Naive thymus-derived CD8-positive, alpha-beta T cell (primary cell): Measurements from ENCODE around the gene NUCB1. TPM values are rescaled to one million over a fixed set of nuclear protein-coding genes. Genes with fewer than 3 reads are reported as not detected.

Source experiments
- ATAC-seq, 2 donors: fragments of 150-1000 bp; cut with Tn5 transposase in 1 of 2; sonication (Bioruptor Pico), chemical (Tn5 transposase) in 1 of 2; 1 replicate in 1 of 2; 2 replicates in 1 of 2; pipeline ENCODE4 v1.10.0; 2021; ENCODE audit warnings: mild to moderate bottlenecking in 2 of 2, moderate library complexity in 2 of 2
- POLR2A ChIA-PET: fragments of 350-600 bp; sonication (Branson Sonifier 250); formaldehyde crosslinking; loops from one replicate; lab custom pipeline; 2021; ENCODE audit warnings: antibody characterized with exemption; lab: Charles Lee
- DNase-seq, 10 donors: peaks; one replicate each; pipeline versions ENCODE4 v3.0.0 to v3.0.0-alpha.2; 2020 to 2022
- H3K27ac Mint-ChIP-seq, 10 donors: one replicate each; pipeline ENCODE4 v1.8.0; 2020 to 2022; ENCODE audit warnings: mild to moderate bottlenecking in 10 of 10, mixed read lengths in 10 of 10, moderate library complexity in 4 of 10, inconsistent platforms in 1 of 10
- H3K27me3 Mint-ChIP-seq, 5 donors: one replicate each; pipeline ENCODE4 v1.8.0; 2021 to 2022; ENCODE audit warnings: mixed read lengths in 5 of 5
- H3K36me3 Mint-ChIP-seq, 3 donors: one replicate each; pipeline ENCODE4 v1.8.0; 2020 to 2022; ENCODE audit warnings: mixed read lengths in 3 of 3, mild to moderate bottlenecking in 2 of 3, inconsistent platforms in 1 of 3
- H3K4me1 Mint-ChIP-seq, 4 donors: one replicate each; pipeline ENCODE4 v1.8.0; 2021 to 2022; ENCODE audit warnings: mixed read lengths in 4 of 4
- H3K4me3 Mint-ChIP-seq, 10 donors: one replicate each; pipeline ENCODE4 v1.8.0; 2020 to 2022; ENCODE audit warnings: mild to moderate bottlenecking in 10 of 10, mixed read lengths in 10 of 10, moderate library complexity in 6 of 10, inconsistent platforms in 1 of 10
- H3K9me3 Mint-ChIP-seq, 9 donors: one replicate each; pipeline ENCODE4 v1.8.0; 2020 to 2022; ENCODE audit warnings: mixed read lengths in 9 of 9, mild to moderate bottlenecking in 3 of 9, inconsistent platforms in 1 of 9, moderate library complexity in 1 of 9
- polyA plus RNA-seq, 3 donors: library from polyadenylated mRNA; unstranded; fragments of 300-500 nt; fragmentation: Illumina TruSeq; gene quantifications; one replicate each; pipeline ENCODE4 v1.2.3, GENCODE V29; 2021
- total RNA-seq, 8 experiments: library from RNA in 2 of 8; stranded (reverse) in 2 of 8; gene quantifications; one replicate each; pipeline ENCODE4 v1.2.3 and lab custom pipeline; 2021 to 2026

The NUCB1 gene
- total and polyA plus RNA-seq, 5 experiments from 2014 or later = 48.6 to 119 (median 106) TPM

DNA sequence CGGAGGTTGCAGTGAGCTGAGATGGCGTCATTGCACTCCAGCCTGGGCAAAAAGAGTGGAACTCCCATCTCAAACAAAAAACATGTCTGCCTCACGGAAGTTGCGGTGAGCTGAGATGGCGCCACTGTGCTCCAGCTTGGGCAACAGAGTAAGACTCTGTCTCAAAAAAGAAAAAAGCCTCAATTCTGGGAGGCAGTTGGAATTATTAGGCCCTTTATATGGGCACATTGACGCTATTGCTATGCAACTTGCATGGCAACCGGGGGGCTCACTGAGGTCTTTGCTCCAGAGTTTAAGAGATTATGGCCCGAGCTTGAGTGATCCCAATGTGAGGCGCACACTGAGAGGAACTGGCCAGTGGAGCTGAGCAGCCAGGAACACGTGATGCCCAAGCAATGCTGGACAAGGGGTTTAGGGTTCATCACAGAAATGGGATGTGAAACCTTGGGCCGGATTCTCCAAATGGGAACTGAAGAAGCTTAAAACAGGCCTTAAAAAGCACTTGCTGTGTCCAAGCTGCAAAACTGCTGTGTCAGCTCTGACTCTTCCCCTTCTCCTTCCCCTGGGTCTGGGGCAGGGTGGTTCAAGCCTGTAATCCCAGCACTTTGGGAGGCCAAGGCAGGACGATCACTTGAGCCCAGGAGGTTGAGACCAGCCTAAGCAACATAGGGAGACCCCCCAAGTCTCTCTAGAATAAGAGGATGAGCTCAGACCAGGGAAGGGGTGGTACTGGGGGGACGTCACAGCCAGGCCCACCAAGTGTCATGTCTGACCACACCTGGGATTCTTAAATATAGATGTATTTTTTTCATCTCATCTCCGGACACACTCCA is 67.5 kb downstream of the NUCB1 start:
- Mint-ChIP-seq H3K36me3 (peaks cover 0 to 39% (median 16%) of the 10 kb centered on the region in 3 donors), H3K4me3 (peak overlapping the region in 6 of 10 donors; percentile 94 to 100 (median 98)), H3K27me3 (no peaks in the 10 kb centered on the region), H3K4me1 (peaks cover 25 to 59% (median 53%) of the 10 kb centered on the region in 4 donors), H3K9me3 (no peaks in the 10 kb centered on the region), H3K27ac (peak overlapping the region in 5 of 10 donors; percentile 14 to 97 (median 29))
- no peak for ATAC-seq
- DNase-seq = no peak
- POLR2A ChIA-PET = interaction anchor here (0.6 to 5.3 kb wide), 8 partner anchors 9 to 240 kb away, joined by 3 to 53 read pairs (median 6); partner anchors contain the start of genes GYS1, NUCB1, PPP1R15A and RUVBL2

DNA sequence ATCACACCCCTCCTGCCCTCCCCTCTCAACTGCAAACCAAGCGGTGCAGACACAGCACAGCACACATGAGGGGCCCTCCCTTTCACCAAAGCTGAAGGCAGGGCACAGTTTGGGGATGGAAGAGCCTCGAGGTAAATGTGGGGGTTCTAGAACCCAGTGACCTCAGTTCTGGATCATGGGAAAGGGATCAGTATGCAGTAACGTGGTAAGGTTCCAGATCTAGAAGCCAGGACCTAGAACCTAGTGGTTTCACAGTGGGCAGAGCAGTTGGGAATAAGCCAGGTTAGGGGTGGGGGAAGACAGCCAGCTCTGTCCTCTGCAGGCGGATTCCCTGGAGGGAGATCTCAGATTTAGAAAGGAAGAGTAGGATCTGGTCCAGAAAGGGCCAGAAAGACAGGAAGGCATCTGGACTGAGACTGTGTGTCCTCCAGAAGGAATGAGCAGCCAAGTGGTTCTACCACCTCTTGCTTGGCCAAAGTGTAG is 68.1 kb downstream of the NUCB1 start:
- ATAC-seq = no peak
- no peak for DNase-seq
- POLR2A ChIA-PET = interaction anchor here (0.9 to 5.3 kb wide), 4 partner anchors 25 to 96 kb away, joined by 4 to 53 read pairs (median 6); partner anchors contain the start of genes GYS1, PPP1R15A and RUVBL2
- Mint-ChIP-seq H3K36me3 (peaks cover 0 to 46% (median 19%) of the 10 kb centered on the region in 3 donors), H3K27ac (peak overlapping the region in 2 of 10 donors; percentile 14 to 56), H3K4me3 (peak overlapping the region in 1 of 10 donors; percentile 34), H3K9me3 (no peaks in the 10 kb centered on the region), H3K27me3 (no peaks in the 10 kb centered on the region), H3K4me1 (peaks cover 20 to 56% (median 48%) of the 10 kb centered on the region in 4 donors)

DNA sequence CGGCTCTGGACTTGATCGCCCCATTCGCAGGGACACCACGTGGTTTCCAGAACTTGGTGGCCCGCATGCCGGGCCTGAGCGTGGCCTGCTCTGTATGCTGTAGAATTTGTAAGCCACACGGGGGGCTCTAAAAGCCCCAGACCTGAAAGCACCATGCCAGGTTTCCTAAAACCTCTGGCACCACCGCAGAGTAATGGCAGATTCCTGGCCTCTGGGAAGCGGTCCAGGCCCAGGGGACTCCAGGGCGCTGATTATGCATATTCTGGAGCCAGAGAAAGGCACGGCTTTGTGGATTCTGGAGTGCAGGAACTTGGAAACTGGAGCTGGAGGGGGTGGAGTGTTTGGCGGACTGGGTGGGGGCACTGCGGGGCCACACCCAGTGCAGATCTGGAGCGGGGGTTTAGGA is 68.7 kb downstream of the NUCB1 start:
- Mint-ChIP-seq H3K27me3 (no peaks in the 10 kb centered on the region), H3K36me3 (peaks cover 0 to 46% (median 19%) of the 10 kb centered on the region in 3 donors), H3K9me3 (no peaks in the 10 kb centered on the region), H3K4me1 (peaks cover 16 to 50% (median 42%) of the 10 kb centered on the region in 4 donors), H3K4me3 (no peak overlapping the region), H3K27ac (peak overlapping the region in 1 of 10 donors; percentile 2)
- ATAC-seq (no peak), DNase-seq (no peak)
- POLR2A ChIA-PET = interaction anchor here (0.6 kb wide), 1 partner anchor 90 kb away, joined by 4 read pairs; no protein-coding TSS in a partner anchor

DNA sequence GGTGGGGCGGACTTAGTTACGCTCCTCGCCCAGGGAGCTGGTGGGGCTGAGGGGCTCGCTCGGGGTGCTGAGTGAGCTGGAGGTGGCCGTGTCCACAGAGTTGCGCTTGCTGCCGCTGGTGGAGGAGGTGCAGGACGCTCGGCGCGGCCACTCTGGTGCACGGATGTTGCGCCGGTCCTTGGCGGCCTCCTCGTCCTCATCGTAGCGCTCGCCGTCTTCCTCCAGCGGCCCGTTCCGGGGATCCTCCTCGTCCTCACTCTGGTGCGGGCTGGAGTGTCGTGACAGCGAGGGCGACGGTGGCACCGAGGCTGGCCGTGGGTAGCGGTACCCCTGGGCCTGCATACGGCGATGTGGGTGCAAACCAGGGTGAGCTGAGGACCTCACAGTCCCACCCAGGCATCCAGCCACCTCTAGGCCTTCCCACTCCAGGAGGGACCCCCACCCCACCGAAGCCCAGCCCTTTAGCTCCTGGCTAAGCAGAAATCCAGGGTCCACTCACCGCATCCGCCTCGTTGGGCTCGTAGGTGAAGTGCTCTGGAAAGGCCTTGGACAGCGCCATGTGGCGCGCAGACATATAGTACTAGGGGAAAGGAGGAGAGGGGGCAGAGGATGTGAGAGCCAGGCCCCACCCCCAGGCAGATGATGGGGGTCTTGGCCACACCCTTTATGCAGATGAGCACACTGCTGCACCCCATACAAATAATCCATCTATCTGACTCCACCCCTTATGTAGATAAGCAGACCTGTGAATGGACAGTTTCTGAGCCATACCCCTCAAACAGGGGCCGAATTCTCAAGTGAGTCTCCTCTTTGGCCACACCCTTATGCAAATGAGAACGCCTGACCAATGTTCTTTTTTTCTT is 69.4 kb downstream of the NUCB1 start:
- peaks cover 0 to 48% (median 19%) of the 10 kb centered on the region in 3 donors for H3K36me3 Mint-ChIP-seq
- POLR2A ChIA-PET = interaction anchor here (0.6 to 1.7 kb wide), 6 partner anchors 8 to 181 kb away, joined by 3 to 8 read pairs (median 4); partner anchors contain the start of genes GYS1 and RUVBL2
- H3K27me3 Mint-ChIP-seq = no peaks in the 10 kb centered on the region
- H3K4me1 Mint-ChIP-seq = peaks cover 10 to 43% (median 35%) of the 10 kb centered on the region in 4 donors
- H3K9me3 Mint-ChIP-seq = no peaks in the 10 kb centered on the region
- ATAC-seq (no peak), DNase-seq (no peak)
- H3K27ac Mint-ChIP-seq = no peak overlapping the region
- no peak overlapping the region for H3K4me3 Mint-ChIP-seq

DNA sequence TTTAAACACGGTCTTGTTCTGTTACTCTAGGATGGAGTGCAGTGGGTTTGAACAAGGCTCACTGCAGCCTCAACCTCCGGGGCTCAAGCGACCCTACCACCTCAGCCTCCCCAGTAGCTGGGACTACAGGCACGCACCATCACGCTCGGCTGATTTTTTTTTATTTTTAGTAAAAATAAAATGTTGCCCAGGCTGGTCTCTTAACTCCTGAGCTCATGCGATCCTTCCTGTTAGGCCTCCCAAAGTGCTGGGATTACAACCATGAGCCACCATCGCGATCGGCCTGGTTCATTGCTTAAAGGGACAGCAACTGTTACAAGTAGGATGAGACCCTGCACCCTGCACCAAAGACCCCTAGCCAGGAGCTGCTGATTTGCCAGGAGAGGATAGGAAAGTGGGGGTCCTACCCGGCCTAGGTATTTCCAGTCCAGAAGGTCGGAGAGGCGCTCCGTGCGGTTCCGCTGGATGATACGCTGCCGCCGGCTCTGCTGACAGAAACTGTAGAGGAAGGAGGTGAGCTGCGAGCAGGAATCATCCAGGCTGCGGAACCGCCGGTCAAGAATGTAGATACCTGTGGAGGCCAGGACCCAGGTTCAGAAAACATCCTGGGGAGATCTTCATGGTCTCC is 70.1 kb downstream of the NUCB1 start:
- DNase-seq (no peak), ATAC-seq (no peak)
- Mint-ChIP-seq H3K36me3 (peaks cover 0 to 48% (median 19%) of the 10 kb centered on the region in 3 donors), H3K9me3 (no peaks in the 10 kb centered on the region), H3K4me3 (no peak overlapping the region), H3K4me1 (peaks cover 7 to 35% (median 30%) of the 10 kb centered on the region in 4 donors), H3K27ac (no peak overlapping the region), H3K27me3 (no peaks in the 10 kb centered on the region)
- POLR2A ChIA-PET = interaction anchor here (0.6 to 1.7 kb wide), 10 partner anchors 9 to 182 kb away, joined by 3 to 9 read pairs (median 4); partner anchors contain the start of genes GYS1, PPP1R15A and RUVBL2

DNA sequence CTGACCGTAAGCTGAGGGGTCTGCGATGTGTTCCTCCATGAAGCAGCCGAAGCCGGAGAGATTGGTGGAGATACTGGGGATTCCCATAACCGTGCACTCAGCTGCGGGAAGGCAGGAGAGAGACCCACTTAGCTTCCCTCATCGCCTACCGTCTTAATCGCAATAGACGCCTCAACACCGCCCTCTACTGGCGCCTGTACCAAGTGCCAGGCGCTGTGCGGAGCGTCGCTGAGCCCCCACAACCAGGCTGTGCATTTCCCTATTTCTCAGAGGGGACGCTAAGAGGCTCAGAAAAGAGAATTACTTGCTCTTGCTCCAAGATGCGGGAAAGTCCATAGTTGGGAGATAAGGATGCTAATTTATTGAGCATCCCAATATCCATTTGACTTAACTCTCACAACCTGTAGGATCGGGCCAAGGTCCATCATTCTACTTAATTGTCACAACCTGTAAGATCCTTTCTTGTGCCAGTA is 70.8 kb downstream of the NUCB1 start:
- peak overlapping the region in 1 of 10 donors; percentile 60 for H3K27ac Mint-ChIP-seq
- no peak overlapping the region for H3K4me3 Mint-ChIP-seq
- no peaks in the 10 kb centered on the region for H3K9me3 Mint-ChIP-seq
- peaks cover 0 to 46% (median 17%) of the 10 kb centered on the region in 3 donors for H3K36me3 Mint-ChIP-seq
- ATAC-seq (peak; percentile 88 to 96), DNase-seq (peak; percentile 65 to 88 (median 80))
- POLR2A ChIA-PET = interaction anchor here (0.6 to 1.7 kb wide), 8 partner anchors 9 to 183 kb away, joined by 3 to 9 read pairs (median 4); partner anchors contain the start of gene PPP1R15A
- no peaks in the 10 kb centered on the region for H3K27me3 Mint-ChIP-seq
- H3K4me1 Mint-ChIP-seq = peaks cover 2 to 29% (median 24%) of the 10 kb centered on the region in 4 donors

Other genes with a start within 250 kb of the NUCB1 start
- 1 to 10 TPM; 1.7 to 2.9 TPM for gene NTN5, start 227.3 kb upstream of the NUCB1 start, total RNA-seq
- gene NTN5, start 227.3 kb upstream of the NUCB1 start, polyA plus RNA-seq = under 1 TPM in 2 of 3 donors, not detected in 1; 0.17 to 0.25 TPM
- not detected for gene FUT2, start 204.3 kb upstream of the NUCB1 start, total RNA-seq
- gene FUT2, start 204.3 kb upstream of the NUCB1 start, polyA plus RNA-seq = 1 to 10 TPM in 1 of 3 donors, under 1 TPM in 2; 0.17 to 1.8 (median 0.17) TPM
- gene MAMSTR, start 180.6 kb upstream of the NUCB1 start, total RNA-seq = 1 to 10 TPM; 2.1 to 2.4 TPM
- under 1 TPM; 0.28 to 0.77 (median 0.49) TPM for gene MAMSTR, start 180.6 kb upstream of the NUCB1 start, polyA plus RNA-seq
- under 1 TPM in 1 of 2 experiments, not detected in 1; 0.25 TPM for gene RASIP1, start 159.7 kb upstream of the NUCB1 start, total RNA-seq
- gene RASIP1, start 159.7 kb upstream of the NUCB1 start, polyA plus RNA-seq = under 1 TPM in 2 of 3 donors, not detected in 1; 0.10 to 0.26 TPM
- not detected for gene IZUMO1, start 153.4 kb upstream of the NUCB1 start, total RNA-seq
- not detected for gene IZUMO1, start 153.4 kb upstream of the NUCB1 start, polyA plus RNA-seq
- not detected for gene FUT1, start 147.7 kb upstream of the NUCB1 start, total RNA-seq
- gene FUT1, start 147.7 kb upstream of the NUCB1 start, polyA plus RNA-seq = not detected
- not detected for gene FGF21, start 144.8 kb upstream of the NUCB1 start, total RNA-seq
- gene FGF21, start 144.8 kb upstream of the NUCB1 start, polyA plus RNA-seq = not detected
- 10 to 100 TPM; 24.3 to 27.2 TPM for gene BCAT2, start 89.3 kb upstream of the NUCB1 start, total RNA-seq
- 10 to 100 TPM; 18.9 to 26.0 (median 21.9) TPM for gene BCAT2, start 89.3 kb upstream of the NUCB1 start, polyA plus RNA-seq
- gene HSD17B14, start 63.8 kb upstream of the NUCB1 start, total RNA-seq = 1 to 10 TPM in 1 of 2 experiments, under 1 TPM in 1; 0.62 to 1.1 TPM
- gene HSD17B14, start 63.8 kb upstream of the NUCB1 start, polyA plus RNA-seq = 1 to 10 TPM in 1 of 3 donors, under 1 TPM in 1, not detected in 1; 0.83 to 1.7 TPM
- 1 to 10 TPM; 4.1 to 6.6 TPM for gene PLEKHA4, start 31.7 kb upstream of the NUCB1 start, total RNA-seq
- 1 to 10 TPM; 7.4 to 8.5 (median 8.1) TPM for gene PLEKHA4, start 31.7 kb upstream of the NUCB1 start, polyA plus RNA-seq
- 10 to 100 TPM; 56.9 to 59.9 TPM for gene PPP1R15A, start 27.9 kb upstream of the NUCB1 start, total RNA-seq
- 10 to 100 TPM; 17.2 to 47.3 (median 43.1) TPM for gene PPP1R15A, start 27.9 kb upstream of the NUCB1 start, polyA plus RNA-seq
- not detected for gene TULP2, start 1.6 kb upstream of the NUCB1 start, total RNA-seq
- under 1 TPM in 1 of 3 donors, not detected in 2; 0.08 TPM for gene TULP2, start 1.6 kb upstream of the NUCB1 start, polyA plus RNA-seq
- 1 to 10 TPM; 1.8 to 2.3 TPM for gene DHDH, start 33.4 kb downstream of the NUCB1 start, total RNA-seq
- gene DHDH, start 33.4 kb downstream of the NUCB1 start, polyA plus RNA-seq = 1 to 10 TPM in 2 of 3 donors, under 1 TPM in 1; 0.67 to 2.4 (median 2.0) TPM
- 100 to 1,000 TPM; 170 to 181 TPM for gene BAX, start 54.6 kb downstream of the NUCB1 start, total RNA-seq
- gene BAX, start 54.6 kb downstream of the NUCB1 start, polyA plus RNA-seq = 10 to 100 TPM; 58.5 to 97.1 (median 83.1) TPM
- 1,000 to 10,000 TPM; 1,370 to 1,435 TPM for gene FTL, start 65.0 kb downstream of the NUCB1 start, total RNA-seq
- gene FTL, start 65.0 kb downstream of the NUCB1 start, polyA plus RNA-seq = 1,000 to 10,000 TPM; 4,833 to 4,899 (median 4,886) TPM
- gene GYS1, start 93.0 kb downstream of the NUCB1 start, total RNA-seq = 10 to 100 TPM; 45.9 to 47.9 TPM
- 10 to 100 TPM; 17.9 to 31.0 (median 22.3) TPM for gene GYS1, start 93.0 kb downstream of the NUCB1 start, polyA plus RNA-seq
- gene RUVBL2, start 93.6 kb downstream of the NUCB1 start, total RNA-seq = 10 to 100 TPM; 30.4 to 32.0 TPM
- gene RUVBL2, start 93.6 kb downstream of the NUCB1 start, polyA plus RNA-seq = 10 to 100 TPM; 47.5 to 66.1 (median 62.0) TPM
- gene LHB, start 116.8 kb downstream of the NUCB1 start, total RNA-seq = not detected
- gene LHB, start 116.8 kb downstream of the NUCB1 start, polyA plus RNA-seq = not detected
- gene CGB3, start 124.0 kb downstream of the NUCB1 start, total RNA-seq = not detected
- not detected for gene CGB3, start 124.0 kb downstream of the NUCB1 start, polyA plus RNA-seq
- gene CGB2, start 131.6 kb downstream of the NUCB1 start, total RNA-seq = not detected
- gene CGB2, start 131.6 kb downstream of the NUCB1 start, polyA plus RNA-seq = not detected
- not detected for gene CGB1, start 136.6 kb downstream of the NUCB1 start, total RNA-seq
- not detected for gene CGB1, start 136.6 kb downstream of the NUCB1 start, polyA plus RNA-seq
- not detected for gene CGB5, start 143.5 kb downstream of the NUCB1 start, total RNA-seq
- gene CGB5, start 143.5 kb downstream of the NUCB1 start, polyA plus RNA-seq = not detected
- gene CGB8, start 148.8 kb downstream of the NUCB1 start, total RNA-seq = not detected
- gene CGB8, start 148.8 kb downstream of the NUCB1 start, polyA plus RNA-seq = not detected
- gene CGB7, start 157.4 kb downstream of the NUCB1 start, total RNA-seq = not detected
- gene CGB7, start 157.4 kb downstream of the NUCB1 start, polyA plus RNA-seq = not detected
- gene NTF4, start 164.5 kb downstream of the NUCB1 start, total RNA-seq = not detected
- gene NTF4, start 164.5 kb downstream of the NUCB1 start, polyA plus RNA-seq = not detected
- gene KCNA7, start 172.4 kb downstream of the NUCB1 start, total RNA-seq = not detected
- not detected for gene KCNA7, start 172.4 kb downstream of the NUCB1 start, polyA plus RNA-seq
- gene SNRNP70, start 185.1 kb downstream of the NUCB1 start, total RNA-seq = 100 to 1,000 TPM; 706 to 741 TPM
- gene SNRNP70, start 185.1 kb downstream of the NUCB1 start, polyA plus RNA-seq = 10 to 100 TPM; 42.3 to 63.4 (median 50.2) TPM
- 10 to 100 TPM; 15.7 to 16.2 TPM for gene LIN7B, start 214.1 kb downstream of the NUCB1 start, total RNA-seq
- 1 to 10 TPM; 5.5 to 9.2 (median 5.6) TPM for gene LIN7B, start 214.1 kb downstream of the NUCB1 start, polyA plus RNA-seq
- 1 to 10 TPM; 1.6 TPM for gene C19orf73, start 218.8 kb downstream of the NUCB1 start, total RNA-seq
- gene C19orf73, start 218.8 kb downstream of the NUCB1 start, polyA plus RNA-seq = 1 to 10 TPM; 3.0 to 7.0 (median 5.7) TPM
- 1 to 10 TPM; 3.6 to 4.7 TPM for gene PPFIA3, start 219.2 kb downstream of the NUCB1 start, total RNA-seq
- gene PPFIA3, start 219.2 kb downstream of the NUCB1 start, polyA plus RNA-seq = under 1 TPM in 2 of 3 donors, not detected in 1; 0.20 to 0.58 TPM